ENCODE results near the gene HMX1. TPM values are rescaled to one million over a fixed set of nuclear protein-coding genes. Genes with fewer than 3 reads are reported as not detected.

HMX1 gene
- total and polyA plus RNA-seq, 2 experiments from 2014 or later = not detected

- H3K79me2 ChIP-seq (ENCODE audit: insufficient read depth) = no peaks in the 10 kb centered on the region
- H4K20me1 ChIP-seq (ENCODE audit: insufficient read depth) = no peaks in the 10 kb centered on the region
- H3K4me2 ChIP-seq (ENCODE audit: unreplicated experiment) = no peak overlapping the region
- peaks cover 48% of the 10 kb centered on the region for H3K27me3 ChIP-seq (replicated peaks; ENCODE audit: insufficient read depth)
- no peaks in the 10 kb centered on the region for H3K36me3 ChIP-seq (ENCODE audit: low read depth)
- no peaks in the 10 kb centered on the region for H3F3A ChIP-seq (ENCODE audit: insufficient read depth)
- H3K9ac ChIP-seq = no peak overlapping the region
- H3K9me3 ChIP-seq (ENCODE audit: low read depth) = no peaks in the 10 kb centered on the region
- no peak for DNase-seq
- in situ Hi-C loops (cut with MboI) = no loop called here
- TF ChIP-seq EZH2 (IDR thresholded peaks at IDR 0.05; ENCODE audit: insufficient read depth, poor library complexity, severe bottlenecking) (no peak), EZH2phosphoT487 (IDR thresholded peaks at IDR 0.05; ENCODE audit: insufficient read depth, low read depth) (no peak)
- WGBS, 2 experiments (ENCODE audit: low coverage in 1 of 2, low lambda C conversion rate in 2 of 2, missing lambda C conversion rate in 2 of 2) = 68 to 76% methylated on average over 6 to 10 of the region's 10 CpGs
- no peak overlapping the region for H3K4me3 ChIP-seq
- no peaks in the 10 kb centered on the region for H3K9me2 ChIP-seq (ENCODE audit: insufficient read depth)
- no peak overlapping the region for H2AFZ ChIP-seq
- no peaks in the 10 kb centered on the region for H3K4me1 ChIP-seq (ENCODE audit: insufficient read depth)
- no peak overlapping the region for H3K27ac ChIP-seq
Observed at GRCh38 chr4:8896071-8896470, 24.4 kb upstream of the HMX1 start.

GRCh38 chr4:8895295-8895694 lies 23.7 kb upstream of the HMX1 start:
- Histone ChIP-seq H2AFZ (no peak overlapping the region), H3K27me3 (replicated peaks; ENCODE audit: insufficient read depth) (peaks cover 54% of the 10 kb centered on the region), H3K27ac (no peak overlapping the region), H3K4me3 (no peak overlapping the region), H4K20me1 (ENCODE audit: insufficient read depth) (no peaks in the 10 kb centered on the region), H3K4me2 (ENCODE audit: unreplicated experiment) (no peak overlapping the region), H3K79me2 (ENCODE audit: insufficient read depth) (no peaks in the 10 kb centered on the region), H3F3A (ENCODE audit: insufficient read depth) (no peaks in the 10 kb centered on the region), H3K9ac (no peak overlapping the region), H3K9me3 (ENCODE audit: low read depth) (no peaks in the 10 kb centered on the region), H3K9me2 (ENCODE audit: insufficient read depth) (no peaks in the 10 kb centered on the region), H3K36me3 (ENCODE audit: low read depth) (no peaks in the 10 kb centered on the region), H3K4me1 (ENCODE audit: insufficient read depth) (no peaks in the 10 kb centered on the region)
- in situ Hi-C loops (cut with MboI) = no loop called here
- TF ChIP-seq EZH2 (IDR thresholded peaks at IDR 0.05; ENCODE audit: insufficient read depth, poor library complexity, severe bottlenecking) = no peak
- no peak for TF ChIP-seq EZH2phosphoT487 (IDR thresholded peaks at IDR 0.05; ENCODE audit: insufficient read depth, low read depth)
- no peak for DNase-seq
- 37 to 60% methylated on average over 6 to 7 of the region's 7 CpGs for WGBS, 2 experiments (ENCODE audit: low coverage in 1 of 2, low lambda C conversion rate in 2 of 2, missing lambda C conversion rate in 2 of 2)

GRCh38 chr4:8894424-8894816 lies 22.8 kb upstream of the HMX1 start:
- 46 to 50% methylated on average over 6 to 8 of the region's 14 CpGs for WGBS, 2 experiments (ENCODE audit: low coverage in 1 of 2, low lambda C conversion rate in 2 of 2, missing lambda C conversion rate in 2 of 2)
- H3K27ac ChIP-seq = no peak overlapping the region
- no peak overlapping the region for H3K4me3 ChIP-seq
- H3K27me3 ChIP-seq (replicated peaks; ENCODE audit: insufficient read depth) = peaks cover 49% of the 10 kb centered on the region
- no peak overlapping the region for H2AFZ ChIP-seq
- H3F3A ChIP-seq (ENCODE audit: insufficient read depth) = no peaks in the 10 kb centered on the region
- H3K9ac ChIP-seq = no peak overlapping the region
- no peaks in the 10 kb centered on the region for H3K79me2 ChIP-seq (ENCODE audit: insufficient read depth)
- H3K4me1 ChIP-seq (ENCODE audit: insufficient read depth) = no peaks in the 10 kb centered on the region
- H3K36me3 ChIP-seq (ENCODE audit: low read depth) = no peaks in the 10 kb centered on the region
- TF ChIP-seq EZH2phosphoT487 (IDR thresholded peaks at IDR 0.05; ENCODE audit: insufficient read depth, low read depth) (no peak), EZH2 (IDR thresholded peaks at IDR 0.05; ENCODE audit: insufficient read depth, poor library complexity, severe bottlenecking) (no peak)
- DNase-seq = no peak
- no peaks in the 10 kb centered on the region for H3K9me2 ChIP-seq (ENCODE audit: insufficient read depth)
- no peaks in the 10 kb centered on the region for H3K9me3 ChIP-seq (ENCODE audit: low read depth)
- no peak overlapping the region for H3K4me2 ChIP-seq (ENCODE audit: unreplicated experiment)
- in situ Hi-C loops (cut with MboI) = no loop called here
- H4K20me1 ChIP-seq (ENCODE audit: insufficient read depth) = no peaks in the 10 kb centered on the region

- no peaks in the 10 kb centered on the region for H3F3A ChIP-seq (ENCODE audit: insufficient read depth)
- H4K20me1 ChIP-seq (ENCODE audit: insufficient read depth) = no peaks in the 10 kb centered on the region
- no peak overlapping the region for H3K4me3 ChIP-seq
- H3K27ac ChIP-seq = no peak overlapping the region
- in situ Hi-C loops (cut with MboI) = no loop called here
- peaks cover 43% of the 10 kb centered on the region for H3K27me3 ChIP-seq (replicated peaks; ENCODE audit: insufficient read depth)
- no peak overlapping the region for H3K9ac ChIP-seq
- H3K9me2 ChIP-seq (ENCODE audit: insufficient read depth) = no peaks in the 10 kb centered on the region
- H3K4me1 ChIP-seq (ENCODE audit: insufficient read depth) = no peaks in the 10 kb centered on the region
- H3K9me3 ChIP-seq (ENCODE audit: low read depth) = no peaks in the 10 kb centered on the region
- no peak overlapping the region for H3K4me2 ChIP-seq (ENCODE audit: unreplicated experiment)
- H3K79me2 ChIP-seq (ENCODE audit: insufficient read depth) = no peaks in the 10 kb centered on the region
- WGBS, 2 experiments (ENCODE audit: low coverage in 1 of 2, low lambda C conversion rate in 2 of 2, missing lambda C conversion rate in 2 of 2) = 8 to 9% methylated on average over 38 to 68 of the region's 68 CpGs
- H2AFZ ChIP-seq = no peak overlapping the region
- H3K36me3 ChIP-seq (ENCODE audit: low read depth) = no peaks in the 10 kb centered on the region
- no peak for DNase-seq
- TF ChIP-seq EZH2 (IDR thresholded peaks at IDR 0.05; ENCODE audit: insufficient read depth, poor library complexity, severe bottlenecking) = no peak
- TF ChIP-seq EZH2phosphoT487 (IDR thresholded peaks at IDR 0.05; ENCODE audit: insufficient read depth, low read depth) = no peak
Observed at GRCh38 chr4:8893624-8894423, 22.2 kb upstream of the HMX1 start.
